ENCODE data around the gene NEK10.
"Not testable (repeated sequence)": the region's sequence is repeated elsewhere in the genome, so short reads cannot be mapped to it uniquely, and the experiment has no call there.

NEK10 gene

GRCh38 chr3:27317096-27317495, 52.1 kb downstream of the NEK10 start:
- DNase-seq (ENCODE audit: low read depth): no peak

GRCh38 chr3:27315003-27315402, 54.2 kb downstream of the NEK10 start:
- no peak for DNase-seq (ENCODE audit: low read depth)

- DNase-seq (ENCODE audit: low read depth): no peak
Measured at GRCh38 chr3:27312044-27312668, 57.0 kb downstream of the NEK10 start.

GRCh38 chr3:27311400-27311799, 57.8 kb downstream of the NEK10 start:
- DNase-seq (ENCODE audit: low read depth): no peak

GRCh38 chr3:27310688-27311087, 58.5 kb downstream of the NEK10 start:
- no peak for DNase-seq (ENCODE audit: low read depth)

GRCh38 chr3:27307566-27307965, 61.6 kb downstream of the NEK10 start:
- no peak for DNase-seq (ENCODE audit: low read depth)

- no peak for DNase-seq (ENCODE audit: low read depth)
Measured at GRCh38 chr3:27302891-27303290, 66.3 kb downstream of the NEK10 start.

GRCh38 chr3:27298981-27299380, 70.2 kb downstream of the NEK10 start:
- not testable (repeated sequence) for DNase-seq (ENCODE audit: low read depth)

GRCh38 chr3:27293939-27294338, 75.2 kb downstream of the NEK10 start:
- DNase-seq (ENCODE audit: low read depth): no peak

GRCh38 chr3:27290760-27291159, 78.4 kb downstream of the NEK10 start:
- no peak for DNase-seq (ENCODE audit: low read depth)

- no peak for DNase-seq (ENCODE audit: low read depth)
Measured at GRCh38 chr3:27289769-27290413, 79.3 kb downstream of the NEK10 start.

GRCh38 chr3:27287052-27287451, 82.1 kb downstream of the NEK10 start:
- no peak for DNase-seq (ENCODE audit: low read depth)

GRCh38 chr3:27286467-27286866, 82.7 kb downstream of the NEK10 start:
- not testable (repeated sequence) for DNase-seq (ENCODE audit: low read depth)

GRCh38 chr3:27285668-27286067, 83.5 kb downstream of the NEK10 start:
- DNase-seq (ENCODE audit: low read depth): no peak

GRCh38 chr3:27281671-27282150, 87.5 kb downstream of the NEK10 start:
- DNase-seq (ENCODE audit: low read depth): no peak

GRCh38 chr3:27279123-27279522, 90.1 kb downstream of the NEK10 start:
- DNase-seq (ENCODE audit: low read depth): no peak

- no peak for DNase-seq (ENCODE audit: low read depth)
Measured at GRCh38 chr3:27278383-27279055, 90.7 kb downstream of the NEK10 start.

- no peak for DNase-seq (ENCODE audit: low read depth)
Measured at GRCh38 chr3:27275441-27275990, 93.7 kb downstream of the NEK10 start.

- DNase-seq (ENCODE audit: low read depth): no peak
Measured at GRCh38 chr3:27271890-27272289, 97.3 kb downstream of the NEK10 start.

GRCh38 chr3:27254896-27255295, 114.3 kb downstream of the NEK10 start:
- DNase-seq (ENCODE audit: low read depth): no peak

GRCh38 chr3:27253831-27254230, 115.4 kb downstream of the NEK10 start:
- no peak for DNase-seq (ENCODE audit: low read depth)

GRCh38 chr3:27253391-27253790, 115.8 kb downstream of the NEK10 start:
- DNase-seq (ENCODE audit: low read depth): no peak

GRCh38 chr3:27252646-27253045, 116.5 kb downstream of the NEK10 start:
- DNase-seq (ENCODE audit: low read depth): no peak

Data from T-helper 22 cell (primary cell).